Hindlimb muscle (tissue), 1 donor: Measurements from ENCODE around the gene SRGAP3. TPM values are rescaled to one million over a fixed set of nuclear protein-coding genes. Genes with fewer than 3 reads are reported as not detected.

Experiments
- DNase-seq: peaks from one replicate; pipeline ENCODE4 v3.0.0-alpha.2; 2013
- polyA plus RNA-seq: library from polyadenylated mRNA; unstranded; fragments of 120-200 nt; gene quantifications from one replicate; pipeline ENCODE4 v1.2.1, GENCODE V29; 2013; ENCODE audit not compliant: insufficient read length

SRGAP3 gene
- polyA plus RNA-seq, 1 donor: 24.1 TPM

GRCh38 chr3:9198899-9199335 is 50.5 kb downstream of the SRGAP3 start:
- no peak for DNase-seq

DNA sequence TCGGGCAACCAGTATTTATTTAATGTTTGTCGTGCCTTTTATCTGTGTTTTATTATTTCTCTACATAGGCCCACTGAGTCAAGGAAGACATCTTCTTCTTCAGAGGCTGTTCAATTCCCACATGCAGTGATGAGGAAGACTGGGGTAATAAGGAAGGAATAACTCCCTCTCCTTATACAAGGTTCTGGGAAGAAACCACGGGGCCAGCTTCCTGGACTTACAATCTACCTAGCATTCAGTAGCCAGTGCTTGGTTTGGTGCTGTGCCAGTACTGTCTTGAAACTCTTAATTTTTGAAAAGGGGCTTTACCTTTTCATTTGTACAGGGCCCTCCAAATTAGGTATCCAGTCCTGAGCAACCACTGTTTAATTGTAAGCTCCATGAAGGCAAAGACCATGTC is 51.2 kb downstream of the SRGAP3 start:
- DNase-seq: no peak

DNA sequence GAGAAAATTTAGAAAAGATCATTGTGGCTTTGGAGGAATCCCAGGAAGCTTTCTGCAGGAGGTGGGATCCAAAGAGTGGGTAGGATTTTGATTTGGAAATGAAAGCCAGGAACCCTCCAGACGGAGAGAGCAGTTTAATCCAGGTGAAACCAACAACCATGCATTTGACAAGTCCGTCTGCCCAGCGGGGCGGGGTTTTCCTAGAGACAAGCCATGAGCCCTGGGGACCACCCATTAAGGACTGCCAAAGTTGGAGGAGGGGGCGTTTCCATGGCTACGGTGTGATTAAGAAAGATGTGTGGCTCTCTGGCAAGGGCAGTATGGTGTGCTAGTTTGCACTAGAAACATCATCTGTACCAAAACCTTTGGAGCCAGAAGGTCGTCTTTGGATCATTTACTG is 53.4 kb downstream of the SRGAP3 start:
- no peak for DNase-seq

DNA sequence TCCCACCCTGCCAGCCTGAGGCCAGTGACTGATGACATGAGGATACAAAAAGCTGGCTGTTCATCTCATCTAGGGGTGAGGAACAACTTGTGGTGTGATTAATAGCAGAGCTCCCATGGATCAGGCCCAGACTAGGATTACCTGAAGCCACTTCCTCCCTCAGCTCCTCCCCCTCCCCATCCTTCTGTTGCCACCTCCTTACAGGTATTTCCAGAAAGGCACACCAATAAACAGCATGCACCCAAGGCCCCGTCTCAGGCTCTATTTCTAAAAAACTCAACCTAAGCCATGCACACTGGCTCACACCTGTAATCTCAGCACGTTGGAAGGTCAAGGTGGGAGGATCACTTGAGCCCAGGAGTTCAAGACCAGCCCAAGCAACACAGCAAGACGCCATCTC is 54.1 kb downstream of the SRGAP3 start:
- DNase-seq: no peak

DNA sequence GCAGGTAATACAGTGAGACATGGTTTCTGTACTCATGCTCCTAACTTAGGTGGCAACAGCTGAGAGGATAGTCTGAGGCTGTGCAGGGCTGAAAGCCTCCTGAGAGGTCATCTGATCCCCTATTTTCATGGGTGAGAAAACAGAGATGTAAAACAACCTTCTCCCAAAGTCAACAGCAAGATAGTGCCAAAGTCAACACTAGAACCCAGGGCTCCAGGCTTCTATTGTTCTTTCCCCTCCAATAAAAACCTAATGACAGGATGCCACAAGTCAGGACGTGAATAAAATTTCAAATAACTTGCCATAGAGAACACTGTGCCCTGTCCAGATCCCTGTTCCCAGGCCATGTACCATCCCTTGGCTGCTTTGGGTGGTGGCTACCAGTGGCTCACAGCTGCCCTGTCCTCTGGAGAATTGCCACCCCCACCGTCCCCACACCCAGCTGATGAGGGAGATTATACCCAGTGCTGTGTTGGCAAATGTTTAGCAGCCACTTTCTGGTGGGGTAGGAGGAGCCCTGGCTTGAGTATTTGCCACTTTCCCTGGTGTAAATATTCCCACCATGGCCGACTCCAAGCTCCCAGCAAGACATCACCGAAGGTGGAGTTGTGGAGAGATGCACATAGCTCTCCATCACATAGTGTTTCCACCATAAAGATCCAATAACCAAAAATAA is 54.8 kb downstream of the SRGAP3 start:
- no peak for DNase-seq

DNA sequence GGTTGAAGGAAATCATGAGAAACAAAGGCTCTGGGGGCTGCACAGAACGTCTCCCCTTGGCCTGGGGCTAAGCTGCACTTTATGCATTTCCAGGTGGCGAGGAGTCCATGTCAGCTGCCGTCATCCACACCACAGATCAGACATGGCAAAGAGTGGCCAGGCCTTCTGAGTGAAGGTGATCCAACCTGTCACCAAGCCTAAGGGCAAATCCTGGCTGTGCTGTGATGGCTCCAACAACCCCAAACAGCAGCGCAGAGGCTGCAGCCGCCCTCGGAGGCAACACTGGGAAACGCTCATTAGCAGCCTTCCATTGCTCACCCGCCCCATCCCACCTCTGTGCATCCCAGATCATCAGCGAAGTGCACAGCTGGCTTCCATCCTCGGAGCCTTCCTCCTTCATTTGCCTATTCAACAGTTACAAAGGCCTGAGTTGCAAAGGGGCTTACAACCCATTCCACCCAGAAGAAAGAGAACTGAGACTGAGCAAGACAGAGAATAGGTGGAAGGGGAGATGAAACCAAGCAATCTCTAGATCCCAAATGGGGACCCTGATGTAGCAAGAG is 55.7 kb downstream of the SRGAP3 start:
- no peak for DNase-seq

DNA sequence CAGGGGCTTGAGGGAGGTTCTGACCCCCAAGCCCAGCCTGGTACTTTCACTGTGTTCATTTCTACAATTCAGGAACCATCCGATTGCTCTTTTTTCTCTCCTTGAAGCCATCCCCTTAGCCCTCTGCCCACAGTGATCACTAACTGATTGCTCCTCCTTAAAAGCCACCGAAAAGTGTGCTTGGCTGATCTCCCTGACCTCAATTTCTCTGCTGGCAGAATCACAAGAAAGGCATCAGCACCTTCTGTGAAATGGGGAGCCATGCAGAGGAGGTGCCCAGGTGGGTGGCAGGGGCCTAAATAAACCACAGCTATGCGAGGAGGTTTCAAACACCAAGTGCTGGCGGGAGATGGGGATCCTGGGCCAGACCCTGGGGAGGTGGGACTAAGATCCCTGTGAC is 56.2 kb downstream of the SRGAP3 start:
- DNase-seq: no peak

GRCh38 chr3:9192248-9193025 is 57.0 kb downstream of the SRGAP3 start:
- DNase-seq: no peak

DNA sequence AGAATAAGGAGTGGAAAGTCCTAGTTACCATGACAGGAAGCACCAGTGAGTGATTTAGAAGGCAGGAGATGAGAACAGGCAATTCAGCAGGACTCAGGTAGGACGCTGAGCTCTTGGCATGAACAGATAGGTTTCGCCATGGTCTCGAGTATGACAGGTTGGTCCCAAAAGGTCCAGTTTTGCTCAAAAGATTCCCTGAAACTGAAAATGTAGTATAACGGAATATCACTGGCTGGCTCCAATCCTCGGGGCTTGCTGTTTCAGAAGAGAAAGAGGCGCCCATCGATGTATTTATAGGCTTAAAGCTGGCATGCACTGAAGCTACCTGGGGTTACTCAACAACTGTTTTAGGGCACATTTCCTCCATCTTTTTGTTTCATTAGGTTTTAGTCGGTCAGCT is 59.2 kb downstream of the SRGAP3 start:
- DNase-seq: no peak

- DNase-seq: no peak
Observed at GRCh38 chr3:9188583-9188982, 60.9 kb downstream of the SRGAP3 start.

DNA sequence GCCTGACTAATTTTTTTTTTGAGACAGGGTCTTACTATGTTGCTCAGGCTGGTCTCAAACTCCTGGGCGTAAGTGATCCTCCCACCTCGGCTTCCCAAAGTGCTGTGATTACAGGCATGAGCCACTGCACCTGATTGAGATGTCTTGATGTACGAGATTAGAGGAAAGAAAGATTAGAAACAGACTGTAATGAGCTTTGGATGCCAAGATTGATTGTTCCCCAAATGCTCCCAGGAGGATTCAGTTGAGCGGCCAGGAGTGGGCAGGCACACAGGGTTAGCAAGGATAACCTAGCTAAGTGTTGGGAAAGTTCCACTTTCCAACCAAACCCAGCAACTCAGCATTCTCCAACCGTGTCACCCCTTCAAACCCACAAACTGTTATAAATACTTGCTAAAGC is 63.7 kb downstream of the SRGAP3 start:
- no peak for DNase-seq

GRCh38 chr3:9185046-9185445 is 64.4 kb downstream of the SRGAP3 start:
- DNase-seq: no peak

- no peak for DNase-seq
Observed at GRCh38 chr3:9184461-9184835, 65.0 kb downstream of the SRGAP3 start.

DNA sequence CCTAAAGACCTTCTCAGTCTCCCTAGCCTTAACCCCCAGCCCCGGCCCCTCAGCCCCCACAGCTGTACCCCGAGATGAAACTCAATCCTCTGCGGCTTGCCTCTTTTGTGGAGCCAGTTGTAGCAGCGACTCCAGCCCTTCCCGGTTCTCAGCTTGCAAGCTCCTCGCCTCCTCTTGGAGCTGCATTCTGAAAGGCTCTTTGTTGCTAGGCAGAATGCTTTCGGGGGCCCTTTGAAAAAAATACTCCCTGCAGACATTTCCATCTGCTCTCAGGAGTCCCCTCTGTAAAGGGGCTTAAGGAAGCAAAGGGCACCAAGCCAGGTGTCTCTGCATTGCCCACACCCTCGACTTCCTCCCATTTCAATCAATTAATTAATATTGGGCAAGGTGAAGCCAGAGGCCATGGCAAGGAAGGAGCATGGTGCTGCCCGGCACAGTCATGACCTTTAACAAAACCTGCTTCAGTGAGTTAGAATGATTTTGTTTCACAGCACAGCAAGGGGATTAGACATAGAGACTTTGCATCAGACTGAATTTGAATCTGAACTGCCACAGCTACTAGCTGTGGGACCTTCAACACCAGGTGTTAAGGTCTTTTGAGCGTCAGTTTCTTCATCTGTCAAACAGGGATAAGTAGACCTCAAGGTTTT is 65.5 kb downstream of the SRGAP3 start:
- DNase-seq: peak; percentile 52

DNA sequence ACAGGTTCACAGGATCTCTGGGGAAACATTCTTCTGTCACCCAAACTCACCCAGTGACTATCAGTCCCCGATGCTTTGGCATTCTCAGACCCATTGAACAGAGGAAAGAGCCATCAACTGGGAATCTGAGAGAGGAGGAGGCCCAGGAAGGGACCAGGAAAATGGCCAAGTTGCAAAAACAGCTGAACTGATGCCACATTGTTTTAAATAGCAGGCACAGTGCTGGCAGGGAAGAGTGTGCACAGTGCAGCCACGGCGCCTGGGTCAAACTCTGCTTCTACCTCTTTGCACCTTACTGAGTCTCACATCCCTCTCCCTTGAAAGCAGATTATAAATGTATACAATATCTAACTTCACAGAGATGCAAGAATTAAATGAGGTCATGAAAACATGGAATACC is 66.4 kb downstream of the SRGAP3 start:
- no peak for DNase-seq

- DNase-seq: no peak
Observed at GRCh38 chr3:9180764-9181117, 68.7 kb downstream of the SRGAP3 start.

- no peak for DNase-seq
Observed at GRCh38 chr3:9179826-9180763, 69.4 kb downstream of the SRGAP3 start.

DNA sequence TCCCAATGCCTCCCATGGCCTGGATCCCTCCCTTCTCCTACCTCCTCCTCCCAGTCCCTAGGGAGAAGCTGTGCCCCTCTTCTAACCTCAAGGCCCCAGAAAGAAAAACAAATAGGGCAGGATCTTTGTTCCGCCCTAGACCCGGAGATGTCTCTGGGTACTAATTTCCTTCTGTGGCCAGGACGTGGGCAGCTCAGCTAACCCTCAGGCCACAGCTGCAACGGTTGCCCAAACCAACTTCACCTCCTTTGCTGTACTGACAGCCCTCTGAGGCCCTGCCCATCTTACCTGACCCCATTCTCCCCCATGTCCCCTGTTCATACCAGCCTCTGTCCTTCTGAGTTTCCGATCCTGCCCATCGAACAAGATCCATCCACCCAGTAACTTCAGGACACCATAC is 70.7 kb downstream of the SRGAP3 start:
- no peak for DNase-seq

DNA sequence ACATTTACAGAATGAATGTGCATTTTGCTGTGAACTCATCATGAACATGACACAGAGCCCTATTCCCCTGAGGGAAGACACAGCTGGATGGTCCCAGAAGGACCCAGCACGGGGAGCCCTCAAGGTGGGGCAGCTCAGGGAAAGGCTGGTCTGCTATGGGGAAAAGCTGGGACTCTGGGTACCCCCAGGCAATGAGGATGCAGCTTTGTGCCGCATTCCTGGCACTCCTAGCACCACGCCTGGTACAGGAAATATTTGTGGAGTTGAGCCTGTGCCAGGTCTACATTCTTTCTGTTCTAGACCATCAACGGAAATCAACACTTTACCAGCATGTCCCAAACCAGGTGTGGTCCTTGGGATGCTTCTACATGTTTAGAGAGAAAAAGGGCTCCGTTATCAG is 74.0 kb downstream of the SRGAP3 start:
- DNase-seq: no peak

DNA sequence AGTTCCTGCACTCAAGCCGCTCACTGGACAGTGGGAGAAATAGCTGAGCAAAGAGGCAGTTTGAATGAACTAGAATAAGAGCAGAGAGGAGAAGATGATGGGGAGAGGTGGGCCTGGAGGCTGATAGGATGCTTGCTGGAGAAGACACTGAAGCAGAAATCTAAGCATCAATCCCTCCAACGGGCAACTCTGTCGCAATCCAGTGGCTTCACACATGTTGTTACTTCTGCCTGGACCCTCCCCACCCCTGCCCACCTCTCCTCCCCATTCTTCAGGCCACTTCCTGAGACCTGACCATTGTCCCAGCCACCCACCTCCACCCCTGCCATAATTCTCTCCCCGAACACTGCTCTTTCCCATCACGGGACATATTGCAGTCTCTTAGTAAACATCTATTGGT is 76.0 kb downstream of the SRGAP3 start:
- no peak for DNase-seq

DNA sequence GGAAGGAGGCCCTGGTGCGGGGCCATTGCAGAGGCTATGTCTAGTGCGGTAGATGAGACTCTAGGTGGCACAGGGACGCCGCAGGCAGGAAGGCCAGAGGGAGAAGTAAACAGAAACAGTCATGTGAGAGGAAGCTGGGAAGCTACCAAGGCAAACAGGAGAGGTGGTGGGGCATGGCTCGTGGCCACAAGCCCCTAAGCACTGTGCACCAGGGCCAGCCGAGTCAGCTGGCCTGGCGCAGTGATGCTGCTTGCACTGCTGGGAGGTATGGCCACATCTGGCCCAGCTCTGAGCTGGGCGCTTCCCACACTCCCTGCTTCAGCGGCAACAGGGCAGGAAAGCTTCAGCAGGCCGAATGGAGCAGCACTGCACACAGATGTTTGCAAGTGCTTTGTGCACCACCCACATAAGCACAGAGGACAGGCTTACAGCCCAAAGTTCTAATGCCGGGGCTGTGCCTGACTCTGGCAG is 76.6 kb downstream of the SRGAP3 start:
- peak; percentile 23 for DNase-seq

DNA sequence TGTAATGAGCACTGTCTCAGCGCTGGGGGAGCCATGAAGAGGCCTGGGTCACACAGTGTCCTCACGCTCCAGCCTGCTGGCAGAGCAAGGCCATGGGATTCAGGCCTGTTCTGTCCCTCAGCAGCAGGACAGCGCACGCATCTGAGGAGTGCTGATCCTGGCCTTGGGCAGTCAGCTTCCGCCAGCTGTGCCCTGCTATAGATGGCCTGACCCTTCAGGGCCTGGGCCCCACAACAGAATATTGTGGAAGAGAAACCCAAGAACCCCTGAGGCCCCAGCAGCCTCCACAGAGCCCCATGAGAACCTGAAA is 78.6 kb downstream of the SRGAP3 start:
- no peak for DNase-seq
